ENCODE measurements around the gene PRKN.

The PRKN gene

GRCh38 chr6:162090734-162091133 is 636.8 kb downstream of the PRKN start:
- peak; percentile 45 for DNase-seq (ENCODE audit: low read depth)
- TF ChIP-seq CTCF (IDR thresholded peaks at IDR 0.05; ENCODE audit: insufficient read depth, low read depth, low read length, missing control alignments), result no peak
- H3K4me3 ChIP-seq (ENCODE audit: low read length), result no peak overlapping the region

- TF ChIP-seq CTCF (IDR thresholded peaks at IDR 0.05; ENCODE audit: insufficient read depth, low read depth, low read length, missing control alignments), result no peak
- no peak overlapping the region for H3K4me3 ChIP-seq (ENCODE audit: low read length)
- DNase-seq (ENCODE audit: low read depth), result no peak
Measured at GRCh38 chr6:162088091-162088490, 639.5 kb downstream of the PRKN start.

- no peak for TF ChIP-seq CTCF (IDR thresholded peaks at IDR 0.05; ENCODE audit: insufficient read depth, low read depth, low read length, missing control alignments)
- H3K4me3 ChIP-seq (ENCODE audit: low read length), result no peak overlapping the region
- no peak for DNase-seq (ENCODE audit: low read depth)
Measured at GRCh38 chr6:162085561-162085960, 642.0 kb downstream of the PRKN start.

- no peak overlapping the region for H3K4me3 ChIP-seq (ENCODE audit: low read length)
- TF ChIP-seq CTCF (IDR thresholded peaks at IDR 0.05; ENCODE audit: insufficient read depth, low read depth, low read length, missing control alignments), result no peak
Measured at GRCh38 chr6:162082520-162082919, 645.0 kb downstream of the PRKN start.

GRCh38 chr6:162078667-162079066 is 648.9 kb downstream of the PRKN start:
- DNase-seq (ENCODE audit: low read depth), result no peak
- no peak for TF ChIP-seq CTCF (IDR thresholded peaks at IDR 0.05; ENCODE audit: insufficient read depth, low read depth, low read length, missing control alignments)
- no peak overlapping the region for H3K4me3 ChIP-seq (ENCODE audit: low read length)

More at GRCh38 chr6:162082520-162082919, 645.0 kb downstream of the PRKN start:
- no peak for DNase-seq (ENCODE audit: low read depth)

GRCh38 chr6:162078126-162078525 is 649.4 kb downstream of the PRKN start:
- no peak overlapping the region for H3K4me3 ChIP-seq (ENCODE audit: low read length)
- TF ChIP-seq CTCF (IDR thresholded peaks at IDR 0.05; ENCODE audit: insufficient read depth, low read depth, low read length, missing control alignments), result no peak
- DNase-seq (ENCODE audit: low read depth), result peak; percentile 61

GRCh38 chr6:162076816-162077215 is 650.8 kb downstream of the PRKN start:
- no peak for TF ChIP-seq CTCF (IDR thresholded peaks at IDR 0.05; ENCODE audit: insufficient read depth, low read depth, low read length, missing control alignments)
- no peak for DNase-seq (ENCODE audit: low read depth)
- H3K4me3 ChIP-seq (ENCODE audit: low read length), result no peak overlapping the region

Data from epithelial cell of esophagus (primary cell).